IMR-90 (cell line): ENCODE data around the gene SOWAHD. TPM values are rescaled to one million over a fixed set of nuclear protein-coding genes. Genes with fewer than 3 reads are reported as not detected.

Experiments used
- ATAC-seq: fragments of 200-7000 bp; cut with Tn5 transposase; 2 replicates; pipeline ENCODE4 v1.9.1; 2020; ENCODE audit warnings: low read depth, mild to moderate bottlenecking, moderate library complexity
- BruUV-seq: library from RNA; stranded (reverse); fragments of 400-500 nt; replicated peaks from 2 replicates; lab custom pipeline; 2021; lab: Mats Ljungman, UMichigan
- CTCF ChIA-PET: fragments of 300-600 bp; formaldehyde crosslinking; extraction: SDS; loops from one replicate; lab custom pipeline; 2021; ENCODE audit warnings: antibody characterized with exemption; lab: Yijun Ruan, JAX
- POLR2A ChIA-PET: fragments of 300-600 bp; sonication (Branson Sonifier 250); formaldehyde crosslinking; loops from one replicate; lab custom pipeline; 2022; ENCODE audit warnings: antibody characterized with exemption; ENCODE audit not compliant: unreplicated experiment; lab: Charles Lee
- DNase-seq: peaks from one replicate; pipeline ENCODE4 v3.0.0; 2013
- H2AFZ ChIP-seq: replicated peaks from 2 replicates; pipeline ENCODE3; 2013; ENCODE audit warnings: low read length, mild to moderate bottlenecking; ENCODE audit not compliant: poor library complexity
- H2AK5ac ChIP-seq: 2 replicates; pipeline ENCODE4 v1.6.1; 2013; ENCODE audit warnings: low read depth, low read length, inconsistent platforms
- H2AK9ac ChIP-seq: replicated peaks from 2 replicates; pipeline ENCODE3; 2013; ENCODE audit warnings: mild to moderate bottlenecking, low read depth, low read length, moderate library complexity; ENCODE audit not compliant: poor library complexity
- H2BK120ac ChIP-seq: 2 replicates; pipeline ENCODE4 v1.6.1; 2013; ENCODE audit warnings: low read depth, low read length, inconsistent platforms
- H2BK15ac ChIP-seq: 3 replicates; pipeline ENCODE4 v1.6.1; 2013; ENCODE audit warnings: low read depth, low read length, inconsistent platforms
- H2BK20ac ChIP-seq: 2 replicates; pipeline ENCODE4 v1.6.1; 2013; ENCODE audit warnings: low read depth, mild to moderate bottlenecking, inconsistent platforms, low read length, moderate library complexity
- H2BK5ac ChIP-seq: 2 replicates; pipeline ENCODE4 v1.6.1; 2013; ENCODE audit warnings: mild to moderate bottlenecking, low read depth, low read length, inconsistent platforms; ENCODE audit not compliant: poor library complexity, severe bottlenecking
- H3K14ac ChIP-seq: replicated peaks from 2 replicates; pipeline ENCODE4 v1.6.1; 2013; ENCODE audit warnings: low read depth, low read length, inconsistent platforms
- H3K18ac ChIP-seq: 2 replicates; pipeline ENCODE4 v1.6.1; 2013; ENCODE audit warnings: low read depth, low read length, control low read depth
- H3K23ac ChIP-seq: 2 replicates; pipeline ENCODE4 v1.6.1; 2013; ENCODE audit warnings: low read depth, low read length, inconsistent platforms
- H3K27ac ChIP-seq: 2 replicates; pipeline ENCODE4 v1.5.1; 2013; ENCODE audit warnings: mild to moderate bottlenecking, control low read depth, low read length; ENCODE audit not compliant: insufficient read depth
- H3K27me3 ChIP-seq: 2 replicates; pipeline ENCODE4 v1.6.1; 2013; ENCODE audit warnings: low read length; ENCODE audit not compliant: control insufficient read depth, insufficient read depth
- H3K36me3 ChIP-seq: 2 replicates; pipeline ENCODE4 v1.6.1; 2013; ENCODE audit warnings: low read length, mixed read lengths; ENCODE audit not compliant: control insufficient read depth, insufficient read depth
- H3K4ac ChIP-seq: 2 replicates; pipeline ENCODE4 v1.6.1; 2013; ENCODE audit warnings: low read depth, low read length, inconsistent platforms
- H3K4me1 ChIP-seq: 2 replicates; pipeline ENCODE4 v1.6.1; 2013; ENCODE audit warnings: low read length, mixed read lengths; ENCODE audit not compliant: control insufficient read depth, insufficient read depth
- H3K4me2 ChIP-seq: 2 replicates; pipeline ENCODE4 v1.6.1; 2013; ENCODE audit warnings: low read depth, mild to moderate bottlenecking, control low read depth, low read length, moderate library complexity
- H3K4me3 ChIP-seq: 2 replicates; pipeline ENCODE4 v1.5.1; 2013; ENCODE audit warnings: low read depth, mild to moderate bottlenecking, control low read depth, low read length, moderate library complexity; ENCODE audit not compliant: insufficient read depth
- H3K56ac ChIP-seq: 2 replicates; pipeline ENCODE4 v1.6.1; 2013; ENCODE audit warnings: low read length, inconsistent platforms; ENCODE audit not compliant: insufficient read depth; ENCODE audit errors: extremely low read depth
- H3K79me1 ChIP-seq, 2 experiments: 2 replicates each; pipeline ENCODE4 v1.6.1; 2013; ENCODE audit warnings: low read length in 2 of 2, inconsistent platforms in 1 of 2, low read depth in 1 of 2
- H3K9ac ChIP-seq: 2 replicates; pipeline ENCODE4 v1.6.1; 2013; ENCODE audit warnings: low read depth, low read length, control low read depth
- H3K9me1 ChIP-seq: 2 replicates; pipeline ENCODE4 v1.6.1; 2013; ENCODE audit warnings: low read length, inconsistent platforms; ENCODE audit not compliant: insufficient read depth
- H3K9me3 ChIP-seq: 2 replicates; pipeline ENCODE4 v1.6.1; 2013; ENCODE audit warnings: low read length; ENCODE audit not compliant: control insufficient read depth, insufficient read depth
- H4K20me1 ChIP-seq: 2 replicates; pipeline ENCODE4 v1.6.1; 2013; ENCODE audit warnings: low read length, inconsistent platforms; ENCODE audit not compliant: insufficient read depth
- H4K5ac ChIP-seq: 2 replicates; pipeline ENCODE4 v1.6.1; 2013; ENCODE audit warnings: mild to moderate bottlenecking, low read depth, low read length, control low read depth
- H4K8ac ChIP-seq, 2 experiments: 2 replicates each; pipeline ENCODE4 v1.6.1; 2013; ENCODE audit warnings: low read depth in 2 of 2, low read length in 2 of 2, control low read depth in 1 of 2, inconsistent platforms in 1 of 2
- H4K91ac ChIP-seq: 2 replicates; pipeline ENCODE4 v1.6.1; 2013; ENCODE audit warnings: low read depth, low read length, inconsistent platforms; ENCODE audit not compliant: insufficient read depth
- CHD1 ChIP-seq: IDR thresholded peaks from 2 replicates; pipeline ENCODE4 v1.6.1; 2012; ENCODE audit warnings: low read depth, low read length, improper control_type of control experiment
- MAZ ChIP-seq: IDR thresholded peaks from 2 replicates; pipeline ENCODE4 v1.6.1; 2012; ENCODE audit warnings: low read depth, mild to moderate bottlenecking, low read length, improper control_type of control experiment, moderate library complexity, borderline replicate concordance
- RCOR1 ChIP-seq: IDR thresholded peaks from 2 replicates; pipeline ENCODE4 v1.6.1; 2012; ENCODE audit warnings: mild to moderate bottlenecking, low read length, improper control_type of control experiment; ENCODE audit not compliant: insufficient replicate concordance
- RFX5 ChIP-seq: IDR thresholded peaks from 2 replicates; pipeline ENCODE4 v1.8.0; 2012; ENCODE audit warnings: low read depth, mild to moderate bottlenecking, low read length, moderate library complexity
- SMC3 ChIP-seq: fragments of 150-350 bp; IDR thresholded peaks from 2 replicates; pipeline ENCODE4 v1.6.1; 2016; ENCODE audit warnings: low read depth, mild to moderate bottlenecking, antibody characterized with exemption, low read length, moderate library complexity
- WGBS, 2 experiments: methylation state at CpG; one replicate each; pipeline versions ENCODE4 v1.1.5 to v1.1.7; 2013; ENCODE audit warnings: missing lambda C conversion rate in 2 of 2; ENCODE audit not compliant: insufficient read length in 1 of 2; ENCODE audit errors: extremely low coverage in 2 of 2; 5-methylcytosine and 5-hydroxymethylcytosine counted together
- dilution Hi-C: fragments of 300-500 bp; cut with HindIII; formaldehyde crosslinking; loops from one replicate; pipeline ENCODE4 v1.14.3; 2018; ENCODE audit warnings: low sequenced_read_pairs; ENCODE audit not compliant: unreplicated experiment
- in situ Hi-C: fragments of 300-500 bp; cut with MboI; formaldehyde crosslinking; loops from 3 replicates; pipeline ENCODE4 v1.14.3; 2019; ENCODE audit warnings: low sequenced_read_pairs, inconsistent platforms, mixed read lengths
- intact Hi-C: fragments of 100-400 bp; cut with micrococcal nuclease; formaldehyde crosslinking; loops from 2 replicates; pipeline ENCODE4 v1.10.0; 2022
- polyA plus RNA-seq, 3 experiments: library from polyadenylated mRNA; depleted of rRNA; stranded (reverse); fragments of >200 nt; gene quantifications; 2 replicates each; pipeline ENCODE4 v1.2.3, GENCODE V29; 2012; ENCODE audit warnings: low replicate concordance in 1 of 3
- total RNA-seq: library from RNA; depleted of rRNA; stranded (reverse); fragments of >200 nt; gene quantifications from 2 replicates; pipeline ENCODE4 v1.2.3, GENCODE V29; 2012
- TF ChIP-seq, protein P1 (sequence below): conservative IDR thresholded peaks from 2 replicates; pipeline ENCODE4 v1.5.1; 2012; ENCODE audit warnings: mild to moderate bottlenecking, low read depth, low read length, improper control_type of control experiment

SOWAHD gene
- total and polyA plus RNA-seq, 2 of the 4 experiments (the other 2 are of a cell fraction) = 0.17 to 0.18 TPM

DNA sequence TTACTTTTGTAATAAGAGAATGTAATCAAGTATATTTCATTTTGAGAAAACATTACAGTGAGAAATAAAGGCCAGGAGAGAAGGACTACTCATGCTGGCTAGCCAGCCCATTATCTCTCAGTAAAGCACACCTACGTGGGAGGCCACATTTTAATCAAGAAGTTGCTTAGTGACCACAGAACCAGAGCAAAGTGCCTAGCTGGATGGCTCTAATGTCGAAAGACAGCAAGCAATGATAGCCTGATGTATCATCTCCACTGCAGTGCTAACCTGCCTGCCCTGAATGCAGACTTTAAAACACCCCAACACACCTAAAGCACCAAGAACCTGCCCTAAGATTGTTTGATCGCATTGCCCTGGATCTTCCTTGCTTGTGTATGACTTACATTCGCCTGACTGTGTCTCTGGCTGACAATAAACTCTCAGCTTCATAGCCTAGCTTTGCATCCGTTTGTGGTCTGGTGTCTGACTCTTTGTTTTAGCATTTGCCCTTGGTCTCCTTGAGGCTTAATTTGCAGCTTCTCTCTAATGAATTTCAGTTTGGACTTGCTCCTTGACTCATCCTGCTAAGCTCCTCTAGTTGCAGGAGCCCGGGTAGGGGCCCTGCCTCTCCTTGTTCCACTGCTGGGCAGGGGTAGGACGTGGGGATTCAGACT is 31.4 kb upstream of the SOWAHD start:
- Histone ChIP-seq H3K56ac (no peak overlapping the region), H4K91ac (no peak overlapping the region), H3K4me2 (no peak overlapping the region), H4K20me1 (no peaks in the 10 kb centered on the region), H3K4ac (no peak overlapping the region), H3K9me1 (no peaks in the 10 kb centered on the region), H3K36me3 (no peaks in the 10 kb centered on the region), H2BK15ac (no peak overlapping the region), H2AK5ac (no peak overlapping the region), H2BK5ac (no peak overlapping the region), H3K79me1 (no peaks in the 10 kb centered on the region), H2AK9ac (no peak overlapping the region), H3K4me3 (no peak overlapping the region), H2AFZ (no peak overlapping the region), H3K4me1 (no peaks in the 10 kb centered on the region), H4K5ac (no peak overlapping the region), H3K9me3 (no peaks in the 10 kb centered on the region), H2BK20ac (no peak overlapping the region), H3K14ac (no peak overlapping the region), H3K27ac (no peak overlapping the region), H3K9ac (no peak overlapping the region), H3K27me3 (no peaks in the 10 kb centered on the region; the same call in 1 of the 2 replicates), H3K18ac (no peak overlapping the region), H4K8ac (no peak overlapping the region), H2BK120ac (no peak overlapping the region), H3K23ac (no peak overlapping the region)
- TF ChIP-seq SMC3 (no peak), RFX5 (no peak), MAZ (no peak), RCOR1 (no peak), CHD1 (no peak)
- TF ChIP-seq, protein P1, sequence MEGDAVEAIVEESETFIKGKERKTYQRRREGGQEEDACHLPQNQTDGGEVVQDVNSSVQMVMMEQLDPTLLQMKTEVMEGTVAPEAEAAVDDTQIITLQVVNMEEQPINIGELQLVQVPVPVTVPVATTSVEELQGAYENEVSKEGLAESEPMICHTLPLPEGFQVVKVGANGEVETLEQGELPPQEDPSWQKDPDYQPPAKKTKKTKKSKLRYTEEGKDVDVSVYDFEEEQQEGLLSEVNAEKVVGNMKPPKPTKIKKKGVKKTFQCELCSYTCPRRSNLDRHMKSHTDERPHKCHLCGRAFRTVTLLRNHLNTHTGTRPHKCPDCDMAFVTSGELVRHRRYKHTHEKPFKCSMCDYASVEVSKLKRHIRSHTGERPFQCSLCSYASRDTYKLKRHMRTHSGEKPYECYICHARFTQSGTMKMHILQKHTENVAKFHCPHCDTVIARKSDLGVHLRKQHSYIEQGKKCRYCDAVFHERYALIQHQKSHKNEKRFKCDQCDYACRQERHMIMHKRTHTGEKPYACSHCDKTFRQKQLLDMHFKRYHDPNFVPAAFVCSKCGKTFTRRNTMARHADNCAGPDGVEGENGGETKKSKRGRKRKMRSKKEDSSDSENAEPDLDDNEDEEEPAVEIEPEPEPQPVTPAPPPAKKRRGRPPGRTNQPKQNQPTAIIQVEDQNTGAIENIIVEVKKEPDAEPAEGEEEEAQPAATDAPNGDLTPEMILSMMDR = no peak
- in situ Hi-C loops = loop anchor here (25.0 kb wide), 1 partner anchor 215 kb away; no protein-coding TSS in a partner anchor
- ChIA-PET CTCF (no interaction called here), POLR2A (interaction anchor here (0.6 to 0.7 kb wide), 2 partner anchors 28 to 63 kb away, joined by 3 to 4 read pairs; no protein-coding TSS in a partner anchor)
- BruUV-seq = no TSS peak
- WGBS, 2 experiments = 50% methylated on average over 1 of the region's 7 CpGs; no CpG with 5 or more reads in 1 of the 2 experiments
- DNase-seq (no peak), ATAC-seq (no peak)
- dilution Hi-C loops = no loop called here
- intact Hi-C loops = no loop called here
